DMS79 (cell line): Measurements from ENCODE around the gene ABCC10.
"Not testable (repeated sequence)": the region's sequence is repeated elsewhere in the genome, so short reads cannot be mapped to it uniquely, and the experiment has no call there.

ENCODE experiments used
- DNase-seq: peaks from one replicate; lab custom pipeline; 2025; lab: John Stamatoyannopoulos, UW

ABCC10 gene

DNA sequence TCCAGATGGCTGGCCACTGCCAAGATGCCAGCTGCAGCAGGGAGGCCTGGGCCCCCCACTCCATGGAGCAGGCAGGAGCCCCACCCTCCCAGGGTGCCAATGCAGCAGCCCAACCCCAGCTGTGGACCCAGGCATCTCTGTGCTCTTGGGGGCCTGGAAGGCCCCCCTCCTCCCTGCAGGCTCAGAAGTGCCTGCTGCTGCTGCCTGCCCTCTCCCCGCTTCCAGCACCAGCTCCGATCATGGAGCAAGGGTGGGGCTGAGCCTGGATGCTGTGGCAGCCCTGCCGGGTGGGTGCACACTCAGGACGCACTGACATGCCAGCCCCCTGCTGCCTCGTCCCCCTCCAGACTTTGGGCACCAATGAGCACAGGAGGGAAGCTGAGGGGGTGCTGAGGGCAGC lies 14.8 kb upstream of the ABCC10 start:
- no peak for DNase-seq

DNA sequence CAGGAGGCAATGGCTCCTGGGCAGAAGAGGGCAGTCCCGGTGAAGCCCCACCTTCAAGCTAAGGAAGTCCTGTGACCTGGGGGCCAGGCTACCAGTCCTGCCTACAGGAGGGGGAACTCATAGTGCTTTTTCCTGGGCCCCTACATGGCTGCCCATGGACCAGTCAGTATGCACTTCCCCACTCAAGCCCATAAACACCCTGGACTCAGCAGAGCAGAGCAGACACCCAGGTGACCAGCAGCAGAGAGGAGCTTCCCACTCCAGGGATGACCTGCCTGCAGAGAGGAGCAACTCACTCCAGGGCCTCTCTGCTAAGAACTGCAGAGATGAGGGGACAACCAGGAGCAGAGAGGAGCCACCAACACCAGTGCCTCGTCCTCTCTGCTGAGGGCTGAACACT lies 14.3 kb upstream of the ABCC10 start:
- no peak for DNase-seq

DNA sequence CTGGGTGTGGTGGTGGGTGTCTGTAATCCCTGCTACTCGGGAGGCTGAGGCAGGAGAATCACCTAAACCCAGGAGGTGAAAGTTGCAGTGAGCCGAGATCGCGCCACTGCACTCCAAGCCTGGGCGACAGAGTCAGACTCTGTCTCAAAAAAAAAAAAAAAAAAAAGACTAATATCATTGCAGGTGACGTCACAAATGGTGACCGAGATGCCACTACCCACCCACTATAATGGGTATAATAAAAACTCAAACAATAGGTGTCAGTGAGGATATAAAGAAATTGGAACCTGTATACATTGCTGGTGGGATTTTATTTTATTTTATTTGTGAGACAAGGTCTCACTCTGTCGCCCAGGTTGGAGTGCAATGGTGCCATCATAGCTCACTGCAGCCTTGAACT lies 12.1 kb upstream of the ABCC10 start:
- not testable (repeated sequence) for DNase-seq

DNA sequence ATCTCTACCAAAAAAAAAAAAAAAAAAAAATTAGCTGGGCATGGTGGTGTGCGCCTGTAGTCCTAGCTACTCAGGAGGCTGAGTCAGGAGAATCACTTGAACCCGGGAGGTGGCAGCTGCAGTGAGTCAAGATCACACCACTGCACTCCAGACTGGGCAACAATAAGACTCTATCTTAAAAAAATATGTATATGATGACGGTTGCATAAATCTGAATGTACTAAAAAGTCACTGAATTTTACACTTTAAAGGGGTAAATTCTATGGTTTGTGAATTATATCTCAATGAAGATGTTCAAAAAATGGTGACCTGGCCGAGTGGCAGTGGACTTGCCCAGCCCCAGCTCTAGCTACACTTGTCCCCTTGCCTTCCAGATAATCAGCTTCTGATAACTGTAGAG lies 10.4 kb upstream of the ABCC10 start:
- DNase-seq: no peak

DNA sequence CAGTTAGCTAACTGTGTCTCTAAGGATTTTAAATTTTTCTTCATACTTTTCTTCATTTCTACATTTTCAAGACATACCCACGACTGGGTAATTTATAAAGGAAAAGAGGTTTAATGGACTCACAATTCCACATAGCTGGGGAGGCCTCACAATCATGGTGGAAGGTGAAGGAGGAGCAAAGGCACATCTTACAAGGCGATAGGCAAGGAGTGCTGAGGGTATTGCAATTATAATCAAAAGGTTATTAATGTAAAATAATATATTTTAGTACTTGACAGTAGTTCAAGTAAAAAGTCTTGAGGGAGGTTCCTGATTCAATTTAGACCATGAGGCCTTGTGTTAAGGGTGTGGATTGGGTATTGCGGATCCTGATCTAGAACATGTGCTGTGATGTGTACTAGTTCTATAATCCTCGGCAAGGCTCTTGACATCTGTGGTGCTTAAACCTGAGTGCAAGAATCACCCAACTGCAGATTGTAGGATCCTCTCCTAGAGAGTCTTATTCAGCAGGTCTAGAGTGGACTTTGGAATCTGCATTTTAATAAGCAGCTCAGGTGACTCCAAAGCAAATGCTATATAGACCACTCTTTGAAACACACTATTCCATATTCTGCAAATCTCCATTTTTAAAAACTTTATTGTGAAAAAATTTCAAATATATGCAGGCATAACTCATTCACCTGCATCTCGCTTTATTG lies 7.2 kb upstream of the ABCC10 start:
- DNase-seq: no peak

DNA sequence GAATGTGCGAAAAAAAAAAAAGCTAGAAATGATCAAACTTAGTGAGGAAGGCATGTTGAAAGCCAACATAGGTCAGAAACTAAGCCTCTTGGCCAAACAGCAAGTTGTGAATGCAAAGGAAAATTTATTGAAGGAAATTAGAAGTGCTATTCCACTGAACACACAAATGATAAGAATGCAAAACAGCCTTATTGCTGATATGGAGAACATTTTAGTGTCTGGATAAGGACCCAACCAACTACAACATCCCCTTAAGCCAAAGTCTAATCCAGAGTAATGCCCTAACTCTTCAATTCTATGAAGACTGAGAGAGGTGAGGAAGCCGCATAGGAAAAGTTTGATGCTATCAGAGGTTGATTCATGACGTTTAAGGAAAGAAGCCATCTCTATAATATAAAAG lies 5.5 kb upstream of the ABCC10 start:
- DNase-seq: no peak

DNA sequence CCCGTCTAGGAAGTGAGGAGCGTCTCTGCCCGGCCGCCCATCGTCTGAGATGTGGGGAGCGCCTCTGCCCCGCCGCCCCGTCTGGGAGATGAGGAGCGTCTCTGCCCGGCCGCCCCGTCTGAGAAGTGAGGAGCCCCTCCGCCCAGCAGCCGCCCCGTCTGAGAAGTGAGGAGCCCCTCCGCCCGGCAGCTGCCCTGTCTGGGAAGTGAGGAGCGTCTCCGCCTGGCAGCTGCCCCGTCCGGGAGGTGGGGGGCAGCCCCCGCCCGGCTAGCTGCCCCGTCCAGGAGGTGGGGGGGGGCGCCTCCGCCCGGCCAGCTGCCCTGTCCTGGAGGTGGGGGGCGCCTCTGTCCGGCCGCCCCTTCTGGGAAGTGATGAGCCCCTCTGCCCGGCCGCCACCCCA lies 2.3 kb upstream of the ABCC10 start:
- DNase-seq: not testable (repeated sequence)

DNA sequence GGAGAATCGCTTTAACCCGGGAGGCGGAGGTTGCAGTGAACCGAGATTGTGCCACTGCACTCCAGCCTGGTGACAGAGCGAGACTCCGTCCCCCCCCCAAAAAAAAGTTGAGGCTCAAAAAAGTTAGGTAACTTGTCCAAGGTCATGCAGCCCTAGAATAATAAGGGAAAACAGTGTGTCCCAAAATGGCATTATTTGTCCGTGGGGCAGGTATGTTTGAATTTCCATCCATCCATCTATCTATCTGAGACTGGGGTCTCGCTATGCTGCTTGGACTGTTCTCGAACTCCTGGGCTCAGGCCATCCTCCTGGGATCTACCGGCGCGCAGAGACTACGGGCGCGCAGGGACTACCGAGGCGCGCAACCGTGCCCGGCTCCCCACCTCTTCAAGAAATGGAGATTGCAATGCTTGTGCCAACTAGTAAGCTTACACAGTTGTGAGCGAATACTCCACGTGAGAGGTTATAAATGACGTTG lies 374 bp upstream of the ABCC10 start:
- no peak for DNase-seq

DNA sequence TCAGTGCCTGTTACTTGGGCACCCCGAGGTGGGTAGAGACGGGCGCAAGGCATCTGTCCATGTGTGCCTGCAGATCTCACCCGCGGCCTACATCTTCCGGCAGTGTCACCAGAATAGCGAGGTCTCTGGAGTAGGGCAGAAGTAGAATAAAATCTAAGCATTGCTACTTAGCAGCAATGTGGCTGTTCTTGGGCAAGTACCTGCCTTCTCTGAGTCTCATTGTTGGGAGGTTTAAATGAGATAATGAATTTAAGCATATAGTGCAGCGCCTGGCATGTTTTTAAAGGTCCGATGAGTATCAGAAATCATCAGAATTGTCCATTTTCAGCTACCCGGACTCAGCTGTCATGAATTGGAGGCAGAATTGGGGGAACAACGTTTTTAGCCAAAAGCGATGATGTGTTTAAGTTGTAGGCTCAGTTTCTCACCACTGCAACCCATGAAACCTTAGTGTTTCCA lies 800 bp downstream of the ABCC10 start:
- peak; percentile 45 for DNase-seq

DNA sequence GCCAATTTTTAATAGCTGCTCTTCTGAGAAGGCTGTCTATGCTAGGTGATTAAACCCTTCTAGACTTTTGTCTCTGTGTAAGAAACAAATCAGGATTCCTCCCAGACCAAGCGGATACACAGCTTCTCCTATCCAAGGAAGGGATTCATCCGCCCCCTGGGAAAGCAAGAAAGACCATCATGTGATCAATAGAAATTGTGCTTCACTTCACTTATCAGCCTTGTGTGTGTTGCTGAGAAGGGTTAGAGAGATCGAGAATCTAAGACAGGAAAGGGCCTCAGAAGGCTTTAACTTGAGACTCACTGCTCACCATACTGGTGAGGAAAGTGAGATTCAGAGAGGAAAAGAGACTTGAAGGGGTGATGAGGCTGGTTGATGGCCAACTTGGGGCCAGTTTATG lies 1.5 kb downstream of the ABCC10 start:
- DNase-seq: no peak

DNA sequence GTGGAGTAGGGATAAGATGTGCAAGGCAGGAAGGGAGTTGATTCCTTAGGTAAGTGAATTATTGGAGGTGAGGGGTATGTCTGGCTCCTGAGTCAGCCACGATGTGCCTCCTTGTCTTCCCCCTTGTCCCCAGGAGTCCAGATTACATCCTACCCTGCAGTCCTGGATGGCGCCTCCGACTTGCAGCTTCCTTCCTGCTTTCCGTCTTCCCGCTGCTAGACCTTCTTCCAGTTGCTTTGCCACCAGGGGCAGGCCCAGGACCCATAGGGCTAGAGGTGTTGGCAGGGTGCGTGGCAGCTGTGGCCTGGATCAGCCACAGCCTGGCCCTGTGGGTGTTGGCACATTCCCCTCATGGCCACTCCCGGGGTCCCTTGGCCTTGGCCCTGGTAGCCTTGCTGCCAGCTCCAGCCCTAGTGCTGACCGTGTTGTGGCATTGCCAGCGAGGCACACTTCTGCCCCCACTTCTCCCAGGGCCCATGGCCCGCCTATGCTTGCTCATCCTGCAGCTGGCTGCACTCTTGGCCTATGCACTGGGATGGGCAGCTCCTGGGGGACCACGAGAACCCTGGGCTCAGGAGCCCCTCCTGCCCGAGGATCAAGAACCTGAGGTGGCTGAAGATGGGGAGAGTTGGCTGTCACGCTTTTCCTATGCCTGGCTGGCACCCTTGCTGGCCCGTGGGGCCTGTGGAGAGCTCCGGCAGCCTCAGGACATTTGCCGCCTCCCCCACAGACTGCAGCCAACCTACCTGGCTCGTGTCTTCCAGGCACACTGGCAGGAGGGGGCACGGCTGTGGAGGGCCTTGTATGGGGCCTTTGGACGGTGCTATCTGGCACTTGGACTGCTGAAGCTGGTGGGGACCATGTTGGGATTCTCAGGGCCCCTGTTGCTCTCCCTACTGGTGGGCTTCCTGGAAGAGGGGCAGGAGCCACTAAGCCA lies 4.9 kb downstream of the ABCC10 start:
- no peak for DNase-seq

DNA sequence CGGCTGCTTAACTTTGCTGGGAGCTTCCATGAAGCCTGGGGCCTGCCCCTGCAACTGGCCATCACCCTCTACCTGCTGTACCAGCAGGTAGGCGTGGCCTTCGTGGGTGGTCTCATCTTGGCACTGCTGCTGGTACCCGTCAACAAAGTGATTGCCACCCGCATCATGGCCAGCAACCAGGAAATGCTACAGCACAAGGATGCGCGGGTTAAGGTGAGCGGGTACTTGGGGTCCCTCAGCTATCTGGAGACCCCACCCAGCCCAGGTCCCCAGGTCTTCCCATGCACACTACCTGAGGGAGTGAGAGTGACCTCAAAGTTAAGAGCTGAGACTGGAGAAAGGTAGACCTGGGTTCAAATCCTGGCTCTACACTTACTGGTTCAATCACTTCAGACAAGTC lies 5.8 kb downstream of the ABCC10 start:
- DNase-seq: no peak

DNA sequence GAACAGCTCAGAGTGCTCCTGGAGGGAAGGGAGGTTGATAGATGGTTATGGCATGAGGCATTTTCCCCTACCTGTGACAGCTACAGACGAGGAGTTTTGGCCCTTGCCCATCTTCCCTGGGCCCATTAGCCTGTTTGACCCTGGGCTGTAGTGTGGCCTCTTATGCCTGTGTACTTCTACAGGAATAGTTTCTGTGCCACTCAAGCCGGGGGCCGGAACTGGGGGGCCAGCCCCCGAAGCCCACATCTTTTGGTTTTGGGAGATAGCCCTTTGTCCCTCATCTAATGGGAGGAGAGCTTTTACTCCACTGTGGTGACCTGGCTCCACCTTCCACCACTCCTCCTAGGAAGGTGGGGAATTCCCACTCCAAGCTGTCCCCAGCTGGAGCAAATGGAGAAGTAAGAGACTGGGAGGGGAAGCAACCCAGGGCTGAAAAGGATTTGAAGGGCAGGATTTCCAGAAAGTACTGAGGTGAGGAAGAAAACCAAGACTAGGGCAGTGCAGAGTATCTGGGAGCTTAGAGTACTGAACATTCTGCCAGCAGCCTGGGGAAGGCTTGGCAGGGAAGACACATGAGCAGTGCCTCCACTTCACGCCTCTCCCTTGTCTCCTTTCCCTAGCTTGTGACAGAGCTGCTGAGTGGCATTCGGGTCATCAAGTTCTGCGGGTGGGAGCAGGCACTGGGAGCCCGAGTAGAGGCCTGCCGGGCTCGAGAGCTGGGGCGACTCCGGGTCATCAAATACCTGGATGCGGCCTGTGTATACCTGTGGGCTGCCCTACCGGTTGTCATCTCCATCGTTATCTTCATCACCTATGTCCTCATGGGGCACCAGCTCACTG lies 6.9 kb downstream of the ABCC10 start:
- DNase-seq: no peak

DNA sequence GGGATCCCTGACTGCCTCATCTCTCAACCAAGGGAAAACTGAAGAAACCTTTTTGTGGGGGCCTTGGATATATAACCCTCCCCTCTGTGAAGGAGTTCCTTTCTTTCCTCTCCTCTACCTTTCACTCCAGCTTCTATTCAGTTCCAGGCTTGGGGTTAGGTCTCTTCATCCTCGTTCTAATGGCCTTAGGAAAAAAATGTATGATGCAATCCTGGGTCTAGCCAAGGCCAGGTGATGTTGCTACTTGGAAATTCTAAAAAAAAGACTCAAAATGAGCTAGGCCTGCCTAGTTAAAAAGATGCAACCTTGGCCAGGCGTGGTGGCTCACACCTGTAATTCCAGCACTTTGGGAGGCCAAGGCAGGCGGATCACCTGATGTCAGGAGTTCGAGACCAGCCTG lies 7.6 kb downstream of the ABCC10 start:
- DNase-seq: no peak

DNA sequence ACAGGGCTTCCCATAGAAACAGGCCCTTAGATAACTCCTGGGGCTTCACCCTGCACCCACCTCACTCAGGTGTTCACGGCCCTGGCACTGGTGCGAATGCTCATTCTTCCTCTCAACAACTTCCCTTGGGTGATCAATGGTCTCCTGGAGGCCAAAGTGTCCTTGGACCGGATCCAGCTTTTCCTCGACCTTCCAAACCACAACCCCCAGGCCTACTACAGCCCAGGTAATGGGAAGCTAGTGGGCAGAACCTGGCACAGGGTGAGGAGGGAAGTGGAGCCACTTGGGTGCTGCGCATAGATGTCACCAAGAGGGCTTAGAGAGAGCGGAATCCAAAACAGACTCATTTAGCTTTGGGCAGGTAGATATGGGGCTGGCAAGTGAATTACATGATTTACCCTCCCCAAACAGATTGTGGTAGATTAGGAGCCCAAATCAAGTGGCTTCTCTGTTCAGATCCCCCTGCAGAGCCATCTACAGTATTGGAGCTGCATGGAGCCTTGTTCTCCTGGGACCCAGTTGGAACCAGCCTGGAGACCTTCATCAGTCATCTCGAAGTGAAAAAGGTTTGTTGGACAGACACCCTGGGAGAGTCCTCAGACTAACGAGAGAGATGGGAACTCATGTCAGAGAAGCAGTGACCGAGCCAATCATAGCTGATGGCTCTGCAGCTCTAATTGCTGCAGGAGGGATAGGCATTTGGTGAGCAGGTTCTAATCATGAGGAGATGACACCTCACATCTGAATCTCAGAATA lies 8.5 kb downstream of the ABCC10 start:
- DNase-seq: no peak

DNA sequence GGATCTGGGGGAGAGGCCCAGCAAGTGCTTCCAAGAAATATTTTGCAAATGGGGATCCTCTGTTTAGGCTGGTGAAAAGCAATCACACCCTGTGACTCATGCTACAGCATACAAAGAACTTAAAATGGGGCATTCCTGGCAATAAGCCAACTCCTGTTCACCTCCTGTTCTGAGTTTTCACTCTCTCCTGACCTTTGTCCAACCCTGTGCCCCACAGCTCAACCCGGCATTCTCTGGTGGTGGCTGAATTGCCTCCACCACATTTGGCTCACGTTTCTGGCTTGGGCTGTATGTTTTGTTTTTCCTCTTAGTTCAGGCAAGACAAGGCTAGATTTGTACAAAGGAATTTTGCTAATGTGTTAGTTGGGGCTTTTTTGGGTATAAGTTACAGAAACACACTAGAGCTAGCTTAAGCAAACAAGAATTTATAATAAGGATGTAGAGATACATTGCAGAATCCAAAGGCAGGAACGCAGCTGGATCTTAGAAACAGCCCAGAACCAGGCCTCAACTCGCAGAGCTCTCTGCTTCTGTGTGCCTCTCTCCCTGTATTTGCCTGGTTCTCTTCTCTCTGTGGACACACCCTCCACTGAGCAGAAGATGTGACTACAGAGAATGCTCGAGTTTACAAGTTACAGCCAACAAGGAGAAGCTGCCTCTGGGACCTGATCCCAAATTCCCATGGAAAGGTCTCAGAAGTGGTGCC lies 9.4 kb downstream of the ABCC10 start:
- DNase-seq: no peak

DNA sequence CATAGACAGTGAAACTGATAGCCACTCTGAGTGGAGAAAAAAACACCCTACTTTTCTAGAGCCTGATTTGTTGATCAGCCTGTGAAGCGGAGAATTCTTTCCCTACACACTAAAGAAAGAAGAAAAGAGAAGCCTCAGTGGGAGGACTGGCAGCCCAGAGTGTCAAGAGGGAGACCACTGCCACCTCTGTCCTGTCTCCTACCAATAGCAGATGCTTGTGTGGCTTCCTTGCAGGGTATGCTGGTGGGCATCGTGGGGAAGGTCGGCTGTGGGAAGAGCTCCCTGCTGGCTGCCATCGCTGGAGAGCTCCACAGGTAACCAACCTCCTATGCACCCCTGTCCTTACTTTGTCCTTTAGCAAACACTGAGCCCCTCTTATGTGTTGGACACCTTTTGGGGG lies 10.4 kb downstream of the ABCC10 start:
- DNase-seq: no peak

DNA sequence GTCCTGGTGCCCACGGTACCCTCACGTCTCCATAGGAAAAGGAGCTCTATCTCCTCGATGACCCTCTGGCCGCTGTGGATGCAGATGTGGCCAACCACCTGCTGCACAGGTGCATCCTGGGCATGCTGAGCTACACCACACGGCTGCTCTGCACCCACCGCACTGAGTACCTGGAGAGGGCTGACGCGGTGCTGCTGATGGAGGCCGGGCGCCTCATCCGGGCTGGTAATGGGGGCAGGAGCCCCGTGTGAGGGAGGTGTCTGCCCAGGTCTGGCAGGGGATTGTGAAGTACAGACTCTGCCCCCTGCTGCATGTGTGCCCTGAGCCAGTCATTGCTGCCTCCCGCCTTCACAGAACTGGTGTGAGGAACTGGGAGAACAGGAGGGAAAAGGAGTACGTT lies 15.6 kb downstream of the ABCC10 start:
- DNase-seq: no peak

DNA sequence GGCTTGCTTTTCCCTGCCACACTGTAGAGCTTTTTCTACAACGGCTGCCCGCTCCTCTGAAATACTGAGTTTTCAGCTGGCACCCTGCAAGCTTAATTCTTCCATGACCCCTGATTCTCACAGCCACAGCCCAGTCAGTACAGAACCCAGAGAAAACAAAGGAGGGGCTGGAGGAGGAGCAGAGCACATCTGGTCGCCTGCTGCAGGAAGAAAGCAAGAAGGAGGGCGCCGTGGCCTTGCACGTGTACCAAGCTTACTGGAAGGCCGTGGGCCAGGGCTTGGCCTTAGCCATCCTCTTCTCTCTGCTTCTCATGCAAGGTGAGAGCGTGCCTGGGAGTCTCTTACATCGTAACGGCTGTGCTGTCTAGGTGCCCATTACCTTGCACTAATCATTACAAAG lies 16.7 kb downstream of the ABCC10 start:
- no peak for DNase-seq

DNA sequence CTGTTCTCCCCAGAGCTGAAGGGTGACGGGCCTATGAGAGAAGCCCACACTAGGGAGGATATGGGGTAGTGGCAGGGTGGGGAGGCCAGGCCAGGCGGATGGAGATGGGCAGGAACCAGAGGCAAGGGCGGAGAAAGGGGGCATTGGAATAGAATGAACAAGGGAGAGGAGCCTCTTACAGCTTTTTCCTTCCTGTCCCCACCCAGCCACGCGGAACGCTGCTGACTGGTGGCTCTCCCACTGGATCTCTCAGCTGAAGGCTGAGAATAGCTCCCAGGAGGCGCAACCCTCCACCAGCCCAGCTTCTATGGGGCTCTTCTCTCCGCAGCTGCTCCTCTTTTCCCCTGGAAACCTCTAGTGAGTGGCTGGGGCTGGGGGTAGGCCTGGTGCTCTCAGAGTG lies 17.2 kb downstream of the ABCC10 start:
- no peak for DNase-seq

DNA sequence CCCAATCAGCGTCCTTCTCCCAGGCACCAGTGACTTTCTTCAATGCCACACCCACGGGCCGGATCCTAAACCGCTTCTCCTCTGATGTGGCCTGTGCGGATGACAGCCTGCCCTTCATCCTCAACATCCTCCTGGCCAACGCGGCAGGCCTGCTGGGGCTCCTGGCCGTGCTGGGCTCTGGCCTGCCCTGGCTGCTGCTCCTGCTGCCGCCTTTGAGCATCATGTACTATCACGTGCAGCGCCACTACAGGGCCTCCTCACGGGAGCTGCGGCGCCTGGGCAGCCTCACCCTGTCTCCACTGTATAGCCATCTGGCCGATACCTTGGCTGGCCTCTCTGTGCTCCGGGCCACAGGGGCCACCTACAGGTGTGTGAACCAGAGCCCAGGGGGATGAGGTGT lies 18.2 kb downstream of the ABCC10 start:
- DNase-seq: no peak
